Measurements from ENCODE around the gene TMSB15B. TPM values are rescaled to one million over a fixed set of nuclear protein-coding genes. Genes with fewer than 3 reads are reported as not detected.
"Not testable (repeated sequence)": the region's sequence is repeated elsewhere in the genome, so short reads cannot be mapped to it uniquely, and the experiment has no call there.

TMSB15B gene
- total RNA-seq, 4 donors from 2014 or later: 0.83 to 3.4 (median 2.4) TPM

- WGBS: 73% methylated on average over 3 of the region's 4 CpGs
- H3K36me3 ChIP-seq: no peaks in the 10 kb centered on the region
- TF ChIP-seq EP300 (IDR thresholded peaks at IDR 0.05): no peak
- no peak for TF ChIP-seq CTCF (IDR thresholded peaks at IDR 0.05)
- TF ChIP-seq POLR2A (IDR thresholded peaks at IDR 0.05): no peak
- no peak for TF ChIP-seq POLR2AphosphoS5 (IDR thresholded peaks at IDR 0.05)
- no peaks in the 10 kb centered on the region for H3K9me3 ChIP-seq
- H3K4me1 ChIP-seq: no peaks in the 10 kb centered on the region
- no peaks in the 10 kb centered on the region for H3K27me3 ChIP-seq
- no peak overlapping the region for H3K4me3 ChIP-seq
- DNase-seq (ENCODE audit: low spot score in 2 of 2): no peak
- H3K27ac ChIP-seq: no peak overlapping the region
Observed at GRCh38 chrX:103953353-103953752, 9.1 kb upstream of the TMSB15B start.

GRCh38 chrX:103954259-103954658, 8.2 kb upstream of the TMSB15B start:
- DNase-seq (ENCODE audit: low spot score in 2 of 2): no peak
- Histone ChIP-seq H3K27me3 (no peaks in the 10 kb centered on the region), H3K9me3 (no peaks in the 10 kb centered on the region), H3K4me1 (no peaks in the 10 kb centered on the region), H3K27ac (no peak overlapping the region), H3K4me3 (no peak overlapping the region), H3K36me3 (no peaks in the 10 kb centered on the region)
- TF ChIP-seq POLR2A (IDR thresholded peaks at IDR 0.05): no peak
- no peak for TF ChIP-seq EP300 (IDR thresholded peaks at IDR 0.05)
- TF ChIP-seq CTCF (IDR thresholded peaks at IDR 0.05): no peak
- no peak for TF ChIP-seq POLR2AphosphoS5 (IDR thresholded peaks at IDR 0.05)
- 85% methylated on average over 5 of the region's 6 CpGs for WGBS

- not testable (repeated sequence) for H3K36me3 ChIP-seq; H3K9me3 ChIP-seq; H3K4me3 ChIP-seq; DNase-seq (ENCODE audit: low spot score in 2 of 2); H3K4me1 ChIP-seq; H3K27ac ChIP-seq; H3K27me3 ChIP-seq
- no CpG with 5 or more reads among the region's 6 CpGs for WGBS
Observed at GRCh38 chrX:103960599-103960998, 1.8 kb upstream of the TMSB15B start.

DNA sequence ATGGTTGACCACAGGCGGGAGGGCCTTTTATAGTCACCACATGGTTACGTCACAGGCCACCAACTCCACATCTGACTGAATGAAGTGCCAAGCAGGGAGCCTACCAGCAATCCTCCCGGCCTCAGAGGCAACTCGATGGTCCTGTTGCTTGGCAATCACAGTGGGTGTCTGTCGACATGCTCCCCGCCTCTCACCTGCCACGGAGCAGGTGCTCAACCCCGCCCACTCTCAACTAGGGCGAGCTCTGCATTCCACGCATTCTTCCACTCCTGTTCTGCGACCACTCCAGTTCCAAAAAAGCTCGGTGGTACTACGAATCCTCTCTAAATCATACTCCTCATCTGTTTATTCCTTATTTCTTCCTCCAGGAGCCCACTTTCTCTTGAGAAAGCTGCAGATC, 21.1 kb downstream of the TMSB15B start:
- not testable (repeated sequence) for H3K27me3 ChIP-seq; H3K27ac ChIP-seq; H3K4me3 ChIP-seq; DNase-seq (ENCODE audit: low spot score in 2 of 2); H3K9me3 ChIP-seq; H3K4me1 ChIP-seq; H3K36me3 ChIP-seq
- no CpG with 5 or more reads among the region's 13 CpGs for WGBS

GRCh38 chrX:103999234-103999633, 36.8 kb downstream of the TMSB15B start:
- 49% methylated on average over 5 of the region's 5 CpGs for WGBS

GRCh38 chrX:104008831-104009230, 46.4 kb downstream of the TMSB15B start:
- Histone ChIP-seq H3K4me1 (no peaks in the 10 kb centered on the region), H3K27ac (no peak overlapping the region), H3K4me3 (no peak overlapping the region), H3K36me3 (no peaks in the 10 kb centered on the region), H3K9me3 (no peaks in the 10 kb centered on the region), H3K27me3 (peaks cover 4% of the 10 kb centered on the region)
- TF ChIP-seq POLR2AphosphoS5 (IDR thresholded peaks at IDR 0.05): no peak
- no peak for TF ChIP-seq POLR2A (IDR thresholded peaks at IDR 0.05)
- 60% methylated on average over 5 of the region's 5 CpGs for WGBS
- DNase-seq (ENCODE audit: low spot score in 2 of 2): no peak

More at GRCh38 chrX:103999234-103999633, 36.8 kb downstream of the TMSB15B start:
- no peak overlapping the region for H3K27ac ChIP-seq
- TF ChIP-seq POLR2AphosphoS5 (IDR thresholded peaks at IDR 0.05) (no peak), EP300 (IDR thresholded peaks at IDR 0.05) (no peak), POLR2A (IDR thresholded peaks at IDR 0.05) (no peak), CTCF (IDR thresholded peaks at IDR 0.05) (no peak)
- no peaks in the 10 kb centered on the region for H3K27me3 ChIP-seq
- no peak for DNase-seq (ENCODE audit: low spot score in 2 of 2)
- H3K9me3 ChIP-seq: no peaks in the 10 kb centered on the region
- no peaks in the 10 kb centered on the region for H3K4me1 ChIP-seq
- H3K36me3 ChIP-seq: no peaks in the 10 kb centered on the region
- H3K4me3 ChIP-seq: no peak overlapping the region

- Histone ChIP-seq H3K27me3 (no peaks in the 10 kb centered on the region), H3K4me3 (no peak overlapping the region), H3K36me3 (no peaks in the 10 kb centered on the region), H3K9me3 (no peaks in the 10 kb centered on the region), H3K4me1 (no peaks in the 10 kb centered on the region), H3K27ac (no peak overlapping the region)
- no peak for DNase-seq (ENCODE audit: low spot score in 2 of 2)
- TF ChIP-seq POLR2AphosphoS5 (IDR thresholded peaks at IDR 0.05) (no peak), CTCF (IDR thresholded peaks at IDR 0.05) (no peak), EP300 (IDR thresholded peaks at IDR 0.05) (no peak), POLR2A (IDR thresholded peaks at IDR 0.05) (no peak)
- WGBS: 94% methylated on average over 11 of the region's 24 CpGs
Observed at GRCh38 chrX:104013158-104013557, 50.7 kb downstream of the TMSB15B start.

Measured in suprapubic skin (tissue), 4 donors.